Tibial artery (tissue), 4 donors: ENCODE measurements around the gene CCDC196.

Experiments
- DNase-seq, 2 donors: peaks; one replicate each; pipeline ENCODE4 v3.0.0-alpha.2; 2019
- H3K27ac ChIP-seq, 2 donors: fragments of 200-600 bp; sonication (generic) in 1 of 2; 1 replicate in 1 of 2; 2 replicates in 1 of 2; pipeline ENCODE4 v1.5.1; 2018 to 2019; ENCODE audit warnings: mild to moderate bottlenecking in 1 of 2
- H3K27me3 ChIP-seq, 2 donors: fragments of 200-600 bp; sonication (generic) in 1 of 2; one replicate each; pipeline versions ENCODE4 v1.5.1 to v1.6.0; 2016 to 2019
- H3K36me3 ChIP-seq, 3 donors: fragments of 200-600 bp; sonication (generic) in 2 of 3; one replicate each; pipeline ENCODE4 v1.5.1; 2016 to 2019; ENCODE audit warnings: mild to moderate bottlenecking in 2 of 3
- H3K4me1 ChIP-seq, 4 donors: fragments of 200-600 bp; sonication (generic) in 2 of 4; 1 replicate in 3 of 4; 2 replicates in 1 of 4; pipeline ENCODE4 v1.5.1; 2016 to 2019
- H3K4me3 ChIP-seq, 2 donors: fragments of 200-600 bp; sonication (generic) in 1 of 2; 1 replicate in 1 of 2; 2 replicates in 1 of 2; pipeline ENCODE4 v1.5.1; 2018 to 2019; ENCODE audit warnings: mild to moderate bottlenecking in 2 of 2
- H3K9me3 ChIP-seq, 3 donors: fragments of 200-600 bp; sonication (generic) in 1 of 3; one replicate each; pipeline ENCODE4 v1.5.1; 2016 to 2019
- intact Hi-C: fragments of 100-400 bp; cut with DNase I; formaldehyde crosslinking; loops from one replicate; pipeline ENCODE4 v1.15.0; 2023; ENCODE audit warnings: low total_unique reads
- TF ChIP-seq, protein P1 (sequence below), 2 experiments: fragments of 200-600 bp in 1 of 2; fragments of 450-650 bp in 1 of 2; IDR thresholded peaks; one replicate each; pipeline ENCODE4 v1.5.1; 2017 to 2019; ENCODE audit warnings: antibody characterized with exemption in 2 of 2, mild to moderate bottlenecking in 1 of 2, moderate library complexity in 1 of 2

CCDC196 gene

GRCh38 chr14:66472251-66472650 is 13.9 kb upstream of the CCDC196 start:
- H3K36me3 ChIP-seq = no peaks in the 10 kb centered on the region
- H3K4me3 ChIP-seq = no peak overlapping the region
- H3K27ac ChIP-seq = no peak overlapping the region
- intact Hi-C loops = no loop called here
- no peaks in the 10 kb centered on the region for H3K4me1 ChIP-seq
- H3K27me3 ChIP-seq = no peaks in the 10 kb centered on the region
- no peak for DNase-seq
- no peaks in the 10 kb centered on the region for H3K9me3 ChIP-seq
- TF ChIP-seq, protein P1, sequence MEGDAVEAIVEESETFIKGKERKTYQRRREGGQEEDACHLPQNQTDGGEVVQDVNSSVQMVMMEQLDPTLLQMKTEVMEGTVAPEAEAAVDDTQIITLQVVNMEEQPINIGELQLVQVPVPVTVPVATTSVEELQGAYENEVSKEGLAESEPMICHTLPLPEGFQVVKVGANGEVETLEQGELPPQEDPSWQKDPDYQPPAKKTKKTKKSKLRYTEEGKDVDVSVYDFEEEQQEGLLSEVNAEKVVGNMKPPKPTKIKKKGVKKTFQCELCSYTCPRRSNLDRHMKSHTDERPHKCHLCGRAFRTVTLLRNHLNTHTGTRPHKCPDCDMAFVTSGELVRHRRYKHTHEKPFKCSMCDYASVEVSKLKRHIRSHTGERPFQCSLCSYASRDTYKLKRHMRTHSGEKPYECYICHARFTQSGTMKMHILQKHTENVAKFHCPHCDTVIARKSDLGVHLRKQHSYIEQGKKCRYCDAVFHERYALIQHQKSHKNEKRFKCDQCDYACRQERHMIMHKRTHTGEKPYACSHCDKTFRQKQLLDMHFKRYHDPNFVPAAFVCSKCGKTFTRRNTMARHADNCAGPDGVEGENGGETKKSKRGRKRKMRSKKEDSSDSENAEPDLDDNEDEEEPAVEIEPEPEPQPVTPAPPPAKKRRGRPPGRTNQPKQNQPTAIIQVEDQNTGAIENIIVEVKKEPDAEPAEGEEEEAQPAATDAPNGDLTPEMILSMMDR (IDR thresholded peaks at IDR 0.05) = no peak

- H3K4me3 ChIP-seq = no peak overlapping the region
- H3K9me3 ChIP-seq = no peaks in the 10 kb centered on the region
- H3K27ac ChIP-seq = no peak overlapping the region
- no peaks in the 10 kb centered on the region for H3K27me3 ChIP-seq
- intact Hi-C loops = no loop called here
- H3K4me1 ChIP-seq = no peaks in the 10 kb centered on the region
- TF ChIP-seq, protein P1 (IDR thresholded peaks at IDR 0.05) = no peak
- H3K36me3 ChIP-seq = no peaks in the 10 kb centered on the region
- DNase-seq = no peak
Measured at GRCh38 chr14:66473223-66473622, 12.9 kb upstream of the CCDC196 start.

- H3K4me1 ChIP-seq = no peaks in the 10 kb centered on the region
- H3K27ac ChIP-seq = no peak overlapping the region
- H3K4me3 ChIP-seq = no peak overlapping the region
- intact Hi-C loops = no loop called here
- H3K9me3 ChIP-seq = no peaks in the 10 kb centered on the region
- DNase-seq = no peak
- no peaks in the 10 kb centered on the region for H3K27me3 ChIP-seq
- TF ChIP-seq, protein P1 (IDR thresholded peaks at IDR 0.05) = no peak
- no peaks in the 10 kb centered on the region for H3K36me3 ChIP-seq
Measured at GRCh38 chr14:66476964-66477363, 9.2 kb upstream of the CCDC196 start.

DNA sequence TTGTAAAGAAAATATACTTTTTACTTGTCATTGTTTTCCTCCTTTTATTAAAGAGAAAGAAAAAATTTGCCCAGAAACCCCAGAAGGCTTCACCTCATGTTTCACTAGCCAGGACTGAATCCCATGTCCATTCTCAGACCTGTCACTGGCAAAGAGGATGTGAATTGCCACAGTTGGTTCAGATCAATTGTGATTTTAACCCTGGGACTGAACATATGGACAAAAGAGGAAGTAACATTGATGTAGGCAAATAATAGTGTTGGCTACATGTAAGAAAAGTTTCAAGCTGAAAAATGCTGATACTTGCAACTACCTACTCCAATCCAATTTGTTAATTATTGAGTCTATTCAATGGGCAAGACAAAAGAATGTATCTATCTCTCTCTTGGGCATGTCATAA is 8.6 kb upstream of the CCDC196 start:
- no peak for DNase-seq
- H3K27ac ChIP-seq = no peak overlapping the region
- no peaks in the 10 kb centered on the region for H3K4me1 ChIP-seq
- no peak overlapping the region for H3K4me3 ChIP-seq
- TF ChIP-seq, protein P1 (IDR thresholded peaks at IDR 0.05) = no peak
- intact Hi-C loops = no loop called here
- H3K36me3 ChIP-seq = no peaks in the 10 kb centered on the region
- H3K27me3 ChIP-seq = no peaks in the 10 kb centered on the region
- no peaks in the 10 kb centered on the region for H3K9me3 ChIP-seq

- intact Hi-C loops = no loop called here
- H3K36me3 ChIP-seq = no peaks in the 10 kb centered on the region
- H3K4me1 ChIP-seq = no peaks in the 10 kb centered on the region
- no peaks in the 10 kb centered on the region for H3K27me3 ChIP-seq
- H3K4me3 ChIP-seq = no peak overlapping the region
- no peaks in the 10 kb centered on the region for H3K9me3 ChIP-seq
- DNase-seq = no peak
- TF ChIP-seq, protein P1 (IDR thresholded peaks at IDR 0.05) = no peak
- H3K27ac ChIP-seq = no peak overlapping the region
Measured at GRCh38 chr14:66482873-66483272, 3.3 kb upstream of the CCDC196 start.

DNA sequence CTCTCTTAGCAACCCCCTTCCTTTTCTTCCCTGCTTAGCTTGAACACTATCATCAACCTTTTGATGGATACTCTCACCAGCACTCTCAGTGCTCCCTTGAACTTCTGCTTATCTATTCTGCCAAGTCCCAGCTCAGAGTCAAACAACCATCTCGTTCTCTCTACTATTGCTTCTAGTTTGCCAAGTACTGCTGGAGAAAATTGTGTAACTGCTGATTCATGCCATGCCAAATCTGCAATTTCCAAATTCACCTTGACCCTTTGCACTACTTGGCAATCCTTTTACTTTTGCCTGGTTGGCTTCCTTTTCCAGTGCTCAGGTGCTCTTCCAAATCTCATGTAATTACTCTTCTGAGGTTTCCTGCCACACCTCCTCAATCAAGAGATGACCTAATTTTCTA is 2.8 kb upstream of the CCDC196 start:
- H3K4me1 ChIP-seq = no peaks in the 10 kb centered on the region
- intact Hi-C loops = no loop called here
- TF ChIP-seq, protein P1 (IDR thresholded peaks at IDR 0.05) = no peak
- no peaks in the 10 kb centered on the region for H3K36me3 ChIP-seq
- DNase-seq = no peak
- H3K27me3 ChIP-seq = no peaks in the 10 kb centered on the region
- H3K9me3 ChIP-seq = no peaks in the 10 kb centered on the region
- no peak overlapping the region for H3K27ac ChIP-seq
- H3K4me3 ChIP-seq = no peak overlapping the region
